ENCODE results near the gene APBA1. TPM values are rescaled to one million over a fixed set of nuclear protein-coding genes. Genes with fewer than 3 reads are reported as not detected.
A peak's percentile ranks its signal among the peaks of the same experiment; 100 is the strongest.

Gene APBA1
- polyA plus RNA-seq, 1 of the 3 experiments (the other 2 are of a cell fraction), result 3.1 TPM

DNA sequence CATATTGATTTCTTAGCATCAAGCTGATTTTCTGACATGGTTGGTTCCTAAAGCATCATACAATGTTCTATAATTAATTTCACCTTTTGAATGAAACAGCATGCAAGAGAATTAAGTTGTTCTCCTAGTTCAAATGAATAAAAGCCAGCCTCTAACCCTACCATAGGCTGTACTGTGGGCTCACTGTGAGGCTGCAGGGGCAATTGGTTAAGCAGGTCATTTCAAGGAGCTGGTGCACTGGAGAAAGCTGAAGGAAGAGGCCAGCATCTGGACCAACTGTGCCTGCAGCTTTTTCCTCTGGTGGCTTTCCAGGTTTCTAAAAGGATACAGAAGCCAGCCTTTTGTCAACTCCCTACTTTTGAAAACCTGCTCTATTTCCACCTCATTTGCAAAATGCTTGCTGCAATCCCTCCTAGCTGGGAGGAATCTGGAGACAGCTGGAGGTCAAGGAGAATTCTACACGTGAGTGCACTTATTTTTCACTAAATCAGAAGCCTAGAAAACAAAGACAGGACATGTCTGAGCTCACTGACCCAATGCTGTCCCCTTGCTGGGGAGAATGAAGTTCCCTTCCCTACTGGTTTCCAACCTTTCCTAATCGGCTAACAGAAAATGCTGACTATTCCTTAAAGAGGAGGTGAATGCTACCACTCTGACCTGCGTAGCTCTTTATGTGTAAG, 158.9 kb downstream of the APBA1 start (continued):
- TF ChIP-seq CHD2 (IDR thresholded peaks at IDR 0.05; ENCODE audit: low read length, partially characterized antibody) (no peak), GABPA (IDR thresholded peaks at IDR 0.05; ENCODE audit: low read depth) (no peak)

DNA sequence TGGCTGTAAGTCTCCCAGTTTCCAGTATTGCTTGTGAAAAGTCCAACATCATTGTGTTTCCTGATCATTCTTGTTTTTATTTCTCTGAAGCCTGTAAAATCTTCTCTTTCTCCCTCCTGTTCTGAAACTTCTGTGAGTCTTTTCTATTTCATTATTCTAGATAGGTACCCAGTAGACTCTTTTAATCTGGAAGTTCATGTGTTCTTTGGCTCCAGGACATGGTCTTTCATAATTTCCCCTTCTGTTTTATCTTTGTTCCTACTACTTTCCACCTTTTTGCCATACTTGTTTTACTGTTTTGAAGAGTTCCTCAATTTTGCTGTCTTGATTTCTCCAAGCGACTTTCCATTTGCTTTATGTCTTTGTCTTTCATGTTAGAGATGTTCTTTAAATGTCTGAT, 168.1 kb downstream of the APBA1 start:
- no peak for DNase-seq
- no peaks in the 10 kb centered on the region for H3K9me2 ChIP-seq
- ChIA-PET CTCF (no interaction called here), POLR2A (no interaction called here)
- H3K27ac ChIP-seq (ENCODE audit: low read depth in 2 of 2, low read length in 1 of 2), result no peak overlapping the region
- H3K79me2 ChIP-seq (ENCODE audit: insufficient read depth), result no peaks in the 10 kb centered on the region; the same call in 1 of the 2 replicates
- no peaks in the 10 kb centered on the region for H3K9me3 ChIP-seq
- no peak overlapping the region for H3K9ac ChIP-seq
- TF ChIP-seq CHD2 (IDR thresholded peaks at IDR 0.05; ENCODE audit: low read length, partially characterized antibody), result no peak
- peaks cover 0 to 6% of the 10 kb centered on the region in 2 experiments; a peak in 3 of 4 replicates for H3K4me1 ChIP-seq (ENCODE audit: control insufficient read depth in 1 of 2, insufficient read depth in 2 of 2, low read depth in 1 of 2, low read length in 1 of 2)
- no peaks in the 10 kb centered on the region for H3K36me3 ChIP-seq (replicated peaks in 1 of 2; ENCODE audit: control insufficient read depth in 1 of 2, insufficient read depth in 2 of 2, low read length in 1 of 2)
- 70% methylated on average over 1 of the region's 1 CpG for WGBS (ENCODE audit: low lambda C conversion rate)
- H3K4me3 ChIP-seq (ENCODE audit: low read depth in 2 of 2, low read length in 1 of 2), result no peak overlapping the region
- no peaks in the 10 kb centered on the region for H4K20me1 ChIP-seq (ENCODE audit: insufficient read depth)
- H3K27me3 ChIP-seq (ENCODE audit: insufficient read depth), result no peaks in the 10 kb centered on the region
- no peak overlapping the region for H3K4me2 ChIP-seq
- H2AFZ ChIP-seq (ENCODE audit: low read depth), result no peak overlapping the region
- peaks cover 3% of the 10 kb centered on the region for H3F3A ChIP-seq (replicated peaks; ENCODE audit: insufficient read depth)

DNA sequence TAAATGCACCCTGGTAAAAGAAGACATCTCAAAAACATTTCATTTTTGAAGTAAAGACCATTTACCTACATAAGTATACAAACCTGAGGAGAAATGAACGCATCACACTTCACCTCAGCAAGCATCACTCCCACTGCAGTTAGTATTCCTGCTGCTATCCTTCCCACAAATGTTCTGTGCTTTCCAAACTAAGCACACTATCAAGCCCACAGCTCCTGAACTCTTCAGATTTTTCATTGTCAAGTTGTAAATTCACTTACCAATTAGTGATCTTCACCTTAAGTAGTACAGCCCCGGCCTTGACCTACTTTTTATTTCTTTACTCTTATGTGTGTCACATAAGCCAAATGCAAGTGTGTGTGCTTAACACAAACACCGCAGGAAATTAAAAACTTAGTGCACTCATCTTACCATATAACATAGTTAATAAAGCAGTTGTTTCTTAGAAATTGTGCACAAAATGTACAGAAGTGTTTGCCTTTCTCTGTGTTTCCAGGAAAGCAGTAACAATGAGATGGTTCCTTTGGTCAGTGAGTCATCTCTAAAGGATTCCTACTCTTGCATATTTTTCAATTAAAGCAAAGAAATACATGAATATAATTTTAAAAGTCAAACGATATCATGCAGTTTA, 169.4 kb downstream of the APBA1 start:
- Histone ChIP-seq H3F3A (replicated peaks; ENCODE audit: insufficient read depth) (peaks cover 3% of the 10 kb centered on the region), H3K4me3 (ENCODE audit: low read depth in 2 of 2, low read length in 1 of 2) (no peak overlapping the region), H3K36me3 (replicated peaks in 1 of 2; ENCODE audit: control insufficient read depth in 1 of 2, insufficient read depth in 2 of 2, low read length in 1 of 2) (no peaks in the 10 kb centered on the region), H3K9me3 (no peaks in the 10 kb centered on the region), H3K9ac (no peak overlapping the region), H3K79me2 (ENCODE audit: insufficient read depth) (no peaks in the 10 kb centered on the region; the same call in 1 of the 2 replicates), H3K4me2 (0 out of 2 replicates have a peak overlapping the region, but pooled peaks have one; percentile 37), H3K27ac (ENCODE audit: low read depth in 2 of 2, low read length in 1 of 2) (peak overlapping the region in 1 of 2 experiments; percentile 29; a peak in 1 of 4 replicates), H3K27me3 (ENCODE audit: insufficient read depth) (no peaks in the 10 kb centered on the region), H4K20me1 (ENCODE audit: insufficient read depth) (no peaks in the 10 kb centered on the region), H3K4me1 (ENCODE audit: control insufficient read depth in 1 of 2, insufficient read depth in 2 of 2, low read depth in 1 of 2, low read length in 1 of 2) (peaks cover 0 to 6% of the 10 kb centered on the region in 2 experiments; a peak in 3 of 4 replicates), H2AFZ (ENCODE audit: low read depth) (no peak overlapping the region), H3K9me2 (no peaks in the 10 kb centered on the region)
- TF ChIP-seq FOXM1 (IDR thresholded peaks at IDR 0.05; ENCODE audit: low read depth) (no peak), FOXJ3 (CRISPR knock-in tag; IDR thresholded peaks at IDR 0.05) (no peak), JUND (IDR thresholded peaks at IDR 0.05) (peak; percentile 57; the same call in 1 of the 2 replicates), FOSL2 (IDR thresholded peaks at IDR 0.05; ENCODE audit: borderline replicate concordance, low read depth) (peak; percentile 62; the same call in 1 of the 2 replicates)
- ChIA-PET CTCF (no interaction called here), POLR2A (no interaction called here)
- WGBS (ENCODE audit: low lambda C conversion rate), result 59% methylated on average over 4 of the region's 4 CpGs
- no peak for DNase-seq

DNA sequence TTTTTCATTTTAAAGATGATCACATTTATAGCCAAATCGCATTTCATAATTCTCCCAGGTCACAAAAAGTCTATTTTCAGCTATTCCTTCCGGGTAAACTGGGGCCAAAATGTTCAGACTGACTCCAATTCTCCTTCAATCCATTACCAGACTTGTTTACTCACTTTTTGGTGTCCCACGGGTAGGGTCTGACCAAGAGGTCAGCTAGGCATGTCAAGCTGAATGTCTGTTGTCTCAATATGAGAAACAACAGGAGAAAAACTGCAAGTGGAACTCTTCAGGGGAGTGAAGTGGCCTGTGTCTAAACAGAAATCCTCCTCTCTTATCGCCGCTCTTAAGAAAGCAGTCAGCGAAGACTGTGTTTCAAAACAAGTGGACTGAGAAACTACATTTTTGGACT, 171.3 kb downstream of the APBA1 start:
- TF ChIP-seq, protein P1, sequence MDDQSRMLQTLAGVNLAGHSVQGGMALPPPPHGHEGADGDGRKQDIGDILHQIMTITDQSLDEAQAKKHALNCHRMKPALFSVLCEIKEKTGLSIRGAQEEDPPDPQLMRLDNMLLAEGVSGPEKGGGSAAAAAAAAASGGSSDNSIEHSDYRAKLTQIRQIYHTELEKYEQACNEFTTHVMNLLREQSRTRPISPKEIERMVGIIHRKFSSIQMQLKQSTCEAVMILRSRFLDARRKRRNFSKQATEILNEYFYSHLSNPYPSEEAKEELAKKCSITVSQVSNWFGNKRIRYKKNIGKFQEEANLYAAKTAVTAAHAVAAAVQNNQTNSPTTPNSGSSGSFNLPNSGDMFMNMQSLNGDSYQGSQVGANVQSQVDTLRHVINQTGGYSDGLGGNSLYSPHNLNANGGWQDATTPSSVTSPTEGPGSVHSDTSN (IDR thresholded peaks at IDR 0.05), result no peak
- TF ChIP-seq SIN3A (IDR thresholded peaks at IDR 0.05; ENCODE audit: borderline replicate concordance, low read depth, low read length) (no peak), TAF1 (IDR thresholded peaks at IDR 0.05; ENCODE audit: borderline replicate concordance, low read depth, low read length) (no peak), POLR2AphosphoS5 (IDR thresholded peaks at IDR 0.05; ENCODE audit: low read depth, low read length) (no peak), EP300 (IDR thresholded peaks at IDR 0.05; ENCODE audit: borderline replicate concordance in 1 of 2, low read depth in 1 of 2, low read length in 1 of 2) (no peak), FOSL2 (IDR thresholded peaks at IDR 0.05; ENCODE audit: borderline replicate concordance, low read depth) (no peak), SMC3 (IDR thresholded peaks at IDR 0.05; ENCODE audit: low read depth, low read length) (no peak), EZH2phosphoT487 (IDR thresholded peaks at IDR 0.05; ENCODE audit: borderline replicate concordance, low read depth) (no peak), CHD2 (IDR thresholded peaks at IDR 0.05; ENCODE audit: low read length, partially characterized antibody) (no peak), YY1 (IDR thresholded peaks at IDR 0.05; ENCODE audit: low read depth) (no peak)
- TF ChIP-seq, protein P2, sequence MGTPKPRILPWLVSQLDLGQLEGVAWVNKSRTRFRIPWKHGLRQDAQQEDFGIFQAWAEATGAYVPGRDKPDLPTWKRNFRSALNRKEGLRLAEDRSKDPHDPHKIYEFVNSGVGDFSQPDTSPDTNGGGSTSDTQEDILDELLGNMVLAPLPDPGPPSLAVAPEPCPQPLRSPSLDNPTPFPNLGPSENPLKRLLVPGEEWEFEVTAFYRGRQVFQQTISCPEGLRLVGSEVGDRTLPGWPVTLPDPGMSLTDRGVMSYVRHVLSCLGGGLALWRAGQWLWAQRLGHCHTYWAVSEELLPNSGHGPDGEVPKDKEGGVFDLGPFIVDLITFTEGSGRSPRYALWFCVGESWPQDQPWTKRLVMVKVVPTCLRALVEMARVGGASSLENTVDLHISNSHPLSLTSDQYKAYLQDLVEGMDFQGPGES (IDR thresholded peaks at IDR 0.05; ENCODE audit: low read depth, low read length), result no peak
- H3K4me3 ChIP-seq (ENCODE audit: low read depth in 2 of 2, low read length in 1 of 2), result no peak overlapping the region
- CTCF ChIA-PET, result no interaction called here

More for the DNA sequence above, 171.3 kb downstream of the APBA1 start:
- H3K4me2 ChIP-seq, result no peak overlapping the region
- no peak overlapping the region for H3K9ac ChIP-seq
- DNase-seq, result no peak
- H3K9me2 ChIP-seq, result no peaks in the 10 kb centered on the region
- no peak overlapping the region for H2AFZ ChIP-seq (ENCODE audit: low read depth)
- no peak overlapping the region for H3K27ac ChIP-seq (ENCODE audit: low read depth in 2 of 2, low read length in 1 of 2)
- no peaks in the 10 kb centered on the region for H4K20me1 ChIP-seq (ENCODE audit: insufficient read depth)
- no peaks in the 10 kb centered on the region for H3K9me3 ChIP-seq
- H3F3A ChIP-seq (replicated peaks; ENCODE audit: insufficient read depth), result peaks cover 3% of the 10 kb centered on the region
- no peaks in the 10 kb centered on the region for H3K36me3 ChIP-seq (replicated peaks in 1 of 2; ENCODE audit: control insufficient read depth in 1 of 2, insufficient read depth in 2 of 2, low read length in 1 of 2)
- WGBS (ENCODE audit: low lambda C conversion rate), result 89% methylated on average over 6 of the region's 6 CpGs
- H3K4me1 ChIP-seq (ENCODE audit: control insufficient read depth in 1 of 2, insufficient read depth in 2 of 2, low read depth in 1 of 2, low read length in 1 of 2), result peaks cover 0 to 6% of the 10 kb centered on the region in 2 experiments; a peak in 3 of 4 replicates
- H3K27me3 ChIP-seq (ENCODE audit: insufficient read depth), result no peaks in the 10 kb centered on the region
- H3K79me2 ChIP-seq (ENCODE audit: insufficient read depth), result no peaks in the 10 kb centered on the region; the same call in 1 of the 2 replicates
- POLR2A ChIA-PET, result no interaction called here
